DMS114 treated with DMSO at 0.1 percent for 48 hours (cell line): ENCODE measurements around the gene RUFY2.
"Not testable (repeated sequence)": the region's sequence is repeated elsewhere in the genome, so short reads cannot be mapped to it uniquely, and the experiment has no call there.

Experiments
- DNase-seq: peaks from one replicate; lab custom pipeline; 2025; ENCODE audit not compliant: unreplicated experiment; lab: John Stamatoyannopoulos, UW

RUFY2 gene

DNA sequence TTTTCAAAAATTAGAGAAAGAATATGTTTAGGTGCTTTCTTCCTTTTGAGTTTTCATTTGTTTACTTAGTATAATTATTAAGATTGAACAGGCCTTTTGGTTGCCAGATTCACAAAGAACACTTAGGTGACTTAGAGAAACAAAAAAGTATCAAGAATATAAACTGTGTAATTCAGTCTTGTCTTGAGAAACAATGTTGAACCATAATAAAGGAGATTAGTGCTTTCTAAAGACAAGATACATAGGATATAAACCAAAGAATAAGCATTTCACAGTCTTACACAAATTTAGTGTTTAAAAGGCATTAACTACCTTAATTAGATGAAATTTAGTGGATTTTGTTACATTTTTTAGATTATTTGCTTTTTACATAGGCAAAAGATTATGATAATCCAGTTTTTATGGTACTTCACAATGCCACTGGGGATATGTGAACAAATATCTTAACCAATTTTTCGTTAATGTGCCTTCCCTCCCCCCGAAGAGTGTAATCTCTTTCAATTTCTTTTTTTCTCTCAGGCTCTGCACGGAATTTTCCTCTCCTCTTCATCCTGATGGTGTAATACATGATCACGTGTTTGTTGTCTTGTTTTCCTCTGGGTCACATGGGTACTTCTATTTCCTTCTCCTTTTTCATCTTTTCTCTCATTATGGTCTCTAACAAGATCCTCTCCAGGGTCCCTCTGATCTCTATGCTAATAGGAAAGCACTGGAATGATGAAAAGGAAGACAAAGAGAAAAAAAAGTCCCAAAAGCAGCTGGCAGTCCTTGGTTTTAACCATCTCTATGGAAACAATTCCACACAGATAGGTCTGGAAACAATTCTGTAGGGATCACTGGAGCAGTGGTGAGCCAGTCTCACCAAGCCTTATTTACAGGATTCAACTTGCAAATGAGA lies 78.9 kb downstream of the RUFY2 start:
- DNase-seq = peak; percentile 90

GRCh38 chr10:68324396-68324795 lies 82.7 kb downstream of the RUFY2 start:
- not testable (repeated sequence) for DNase-seq

GRCh38 chr10:68318331-68319059 lies 88.6 kb downstream of the RUFY2 start:
- no peak for DNase-seq

GRCh38 chr10:68315582-68315981 lies 91.5 kb downstream of the RUFY2 start:
- no peak for DNase-seq

- not testable (repeated sequence) for DNase-seq
These were observed 92.1 kb downstream of the RUFY2 start for GRCh38 chr10:68314930-68315329.

DNA sequence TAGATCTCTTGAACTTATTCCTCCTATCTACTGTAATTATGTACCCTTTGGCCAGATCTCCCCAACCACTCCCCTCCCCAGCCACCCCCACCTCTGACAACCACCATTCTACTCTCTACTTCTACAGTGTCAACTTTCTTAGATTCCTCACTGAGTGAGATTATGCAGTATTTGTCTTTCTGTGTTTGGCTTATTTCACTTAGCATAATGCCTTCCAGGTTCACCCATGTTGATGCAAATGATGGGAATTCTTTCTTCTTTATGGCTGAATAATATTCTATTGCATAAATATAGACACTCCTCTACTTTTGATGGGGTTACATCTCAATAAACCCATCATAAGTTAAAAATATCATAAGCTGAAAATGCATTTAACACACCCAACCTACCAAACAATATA lies 96.5 kb downstream of the RUFY2 start:
- DNase-seq = no peak

DNA sequence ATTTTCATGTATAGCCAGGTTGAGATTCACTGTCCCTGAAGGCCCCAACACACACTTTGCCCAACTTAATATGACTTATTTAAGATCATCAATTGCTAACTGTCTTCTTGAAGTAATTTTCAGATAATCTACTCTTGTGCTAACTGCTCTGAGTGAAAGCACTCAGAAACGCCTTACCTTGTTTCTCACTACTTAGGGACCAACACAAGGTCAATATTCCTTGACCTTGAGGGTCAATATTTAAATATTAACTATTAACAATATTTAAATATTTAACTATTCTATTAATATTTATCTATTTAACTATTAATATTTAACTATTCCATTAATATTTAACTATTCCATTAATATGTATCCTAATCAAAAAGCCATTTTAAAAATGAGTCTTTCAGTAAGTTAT lies 101.2 kb downstream of the RUFY2 start:
- DNase-seq = no peak

DNA sequence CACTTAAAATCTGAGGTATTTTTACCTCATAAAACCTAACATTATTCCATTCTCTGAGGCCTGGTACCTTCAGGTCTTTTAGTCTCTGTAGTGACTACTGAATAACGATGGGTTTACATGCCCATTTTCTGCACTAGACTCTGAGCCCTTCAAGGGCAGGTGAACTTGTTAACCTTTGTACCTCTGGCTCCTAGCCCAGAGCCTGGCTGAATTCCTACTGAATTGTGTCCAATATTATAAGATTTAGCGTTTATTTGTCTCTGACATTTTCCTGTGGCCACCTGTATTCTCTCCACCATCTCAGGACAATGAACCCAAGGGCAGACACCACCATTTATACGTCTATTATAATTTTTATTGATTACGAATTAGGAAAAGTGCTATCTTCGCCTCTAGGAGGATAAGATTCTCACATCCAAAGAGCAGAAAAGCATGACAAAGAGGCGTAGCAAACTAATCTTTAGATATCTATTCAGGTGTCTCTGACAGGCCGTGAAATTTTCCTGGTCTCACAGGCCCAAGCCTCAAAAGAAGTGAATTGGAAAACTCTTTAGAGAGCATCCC lies 103.1 kb downstream of the RUFY2 start:
- DNase-seq = no peak

GRCh38 chr10:68302871-68303270 lies 104.2 kb downstream of the RUFY2 start:
- DNase-seq = no peak

DNA sequence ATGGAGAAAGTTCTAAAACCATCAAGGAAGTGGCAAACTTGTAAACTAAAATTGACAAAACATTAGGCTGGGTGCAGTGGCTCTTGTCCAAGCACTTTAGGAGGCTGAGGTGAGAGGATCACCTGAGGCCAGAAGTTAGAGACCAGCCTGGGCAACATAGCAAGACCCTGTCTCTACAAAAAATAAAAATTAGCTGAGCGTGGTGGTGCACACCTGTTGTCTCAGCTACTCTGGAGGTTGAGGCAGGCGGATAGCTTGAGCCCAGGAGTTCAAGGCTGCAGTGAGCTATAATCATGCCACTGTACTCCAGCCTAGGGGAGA lies 104.6 kb downstream of the RUFY2 start:
- no peak for DNase-seq

DNA sequence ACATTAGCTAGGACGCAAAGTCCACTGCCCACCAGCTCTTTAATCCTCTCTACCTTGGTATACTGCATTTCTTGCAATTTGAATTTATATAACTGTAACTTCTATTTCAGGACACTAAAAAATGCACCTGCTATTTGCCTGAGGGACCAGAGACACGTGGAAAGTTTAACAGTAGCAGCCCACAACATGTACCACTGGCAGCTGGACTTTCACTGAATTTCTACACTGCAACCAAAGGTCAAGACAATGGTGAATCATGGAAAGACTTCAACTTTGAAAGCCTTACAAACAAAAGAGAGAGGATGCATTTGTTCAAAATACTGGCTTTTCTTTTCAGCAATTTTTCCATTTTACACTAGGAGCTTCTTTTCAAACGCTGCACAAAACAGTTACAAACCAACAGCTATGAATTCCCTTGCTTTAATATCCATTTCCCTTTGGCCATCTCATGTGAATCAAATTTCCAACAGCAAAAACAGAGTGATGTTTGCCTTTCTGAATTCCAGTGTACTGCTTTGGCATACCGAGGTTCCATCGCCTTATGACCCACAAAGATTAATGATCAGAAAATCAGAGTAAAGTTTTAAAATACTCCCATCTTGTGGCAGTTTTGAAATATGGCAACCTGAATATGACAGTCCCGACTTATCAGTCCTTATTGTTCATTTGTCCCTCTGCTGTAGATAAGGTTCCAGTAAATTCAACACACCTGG lies 105.1 kb downstream of the RUFY2 start:
- peak; percentile 58 for DNase-seq

GRCh38 chr10:68301301-68301700 lies 105.8 kb downstream of the RUFY2 start:
- no peak for DNase-seq

- DNase-seq = no peak
These were observed 110.0 kb downstream of the RUFY2 start for GRCh38 chr10:68296843-68297663.
